PC-9 (cell line): Measurements from ENCODE around the gene TTLL7. TPM values are rescaled to one million over a fixed set of nuclear protein-coding genes. Genes with fewer than 3 reads are reported as not detected.

Source experiments
- BruUV-seq: library from RNA; stranded (reverse); fragments of 400-500 nt; replicated peaks from 2 replicates; lab custom pipeline; 2021; lab: Mats Ljungman, UMichigan
- CTCF ChIA-PET: fragments of 300-600 bp; sonication (Branson Sonifier 250); formaldehyde crosslinking; loops from one replicate; lab custom pipeline; 2022; ENCODE audit warnings: antibody characterized with exemption; lab: Charles Lee
- POLR2A ChIA-PET: fragments of 300-600 bp; sonication (Branson Sonifier 250); formaldehyde crosslinking; loops from one replicate; lab custom pipeline; 2022; ENCODE audit warnings: antibody characterized with exemption; ENCODE audit not compliant: unreplicated experiment; lab: Charles Lee
- DNase-seq, 2 experiments: peaks; one replicate each; pipeline versions ENCODE4 v3.0.0 to v3.0.0-alpha.2; 2015 to 2022; ENCODE audit warnings: mixed read lengths in 1 of 2
- H2AFZ ChIP-seq: fragments of 200-600 bp; sonication (generic); 2 replicates; pipeline ENCODE4 v1.8.1; 2017; ENCODE audit warnings: antibody characterized with exemption
- H3F3A ChIP-seq: fragments of 200-600 bp; sonication (generic); 2 replicates; pipeline ENCODE4 v1.8.1; 2017; ENCODE audit warnings: antibody characterized with exemption, mild to moderate bottlenecking, low read depth; ENCODE audit not compliant: insufficient read depth
- H3K27ac ChIP-seq: fragments of 200-600 bp; sonication (generic); 2 replicates; pipeline ENCODE4 v1.6.1; 2016; ENCODE audit warnings: mixed run types
- H3K27me3 ChIP-seq: fragments of 200-600 bp; sonication (generic); 2 replicates; pipeline ENCODE4 v1.6.1; 2016; ENCODE audit warnings: low read depth, mixed run types; ENCODE audit not compliant: insufficient read depth
- H3K36me3 ChIP-seq: fragments of 200-600 bp; sonication (generic); 2 replicates; pipeline ENCODE4 v1.6.1; 2016; ENCODE audit warnings: low read depth, mixed run types
- H3K4me1 ChIP-seq: fragments of 200-600 bp; sonication (generic); replicated peaks from 2 replicates; pipeline ENCODE4 v1.6.1; 2016; ENCODE audit warnings: mixed run types; ENCODE audit not compliant: insufficient read depth
- H3K4me2 ChIP-seq: fragments of 200-600 bp; sonication (generic); 2 replicates; pipeline ENCODE4 v1.6.1; 2017; ENCODE audit warnings: mixed run types
- H3K4me3 ChIP-seq: fragments of 200-600 bp; sonication (generic); 2 replicates; pipeline ENCODE4 v1.6.1; 2016; ENCODE audit warnings: mixed run types
- H3K79me2 ChIP-seq: fragments of 200-600 bp; sonication (generic); 2 replicates; pipeline ENCODE4 v1.6.1; 2017; ENCODE audit warnings: low read depth, mixed run types
- H3K9me2 ChIP-seq: fragments of 200-600 bp; sonication (generic); 2 replicates; pipeline ENCODE4 v1.8.1; 2017; ENCODE audit warnings: mild to moderate bottlenecking; ENCODE audit not compliant: insufficient read depth
- H3K9me3 ChIP-seq: fragments of 200-600 bp; sonication (generic); 2 replicates; pipeline ENCODE4 v1.8.1; 2016; ENCODE audit warnings: low read depth; ENCODE audit not compliant: insufficient read depth
- H4K20me1 ChIP-seq: fragments of 200-600 bp; sonication (generic); 2 replicates; pipeline ENCODE4 v1.8.1; 2017; ENCODE audit not compliant: insufficient read depth
- CTCF ChIP-seq: fragments of 200-600 bp; sonication (generic); conservative IDR thresholded peaks from 2 replicates; pipeline ENCODE4 v1.6.1; 2017; ENCODE audit warnings: mixed run types, antibody characterized with exemption, mild to moderate bottlenecking, moderate library complexity
- EZH2 ChIP-seq: fragments of 200-600 bp; sonication (generic); IDR thresholded peaks from 2 replicates; pipeline ENCODE4 v1.8.0; 2017; ENCODE audit warnings: antibody characterized with exemption, low read depth
- intact Hi-C: fragments of 100-400 bp; cut with micrococcal nuclease; formaldehyde crosslinking; loops from one replicate; pipeline ENCODE4 v1.10.0; 2022; ENCODE audit not compliant: unreplicated experiment
- total RNA-seq: library from RNA; stranded (reverse); gene quantifications from 2 replicates; pipeline ENCODE4 v1.2.3, GENCODE V29; 2021

TTLL7 gene
- total RNA-seq, 1 experiment from 2014 or later = 4.1 TPM

GRCh38 chr1:84021822-84022221 lies 22.9 kb upstream of the TTLL7 start:
- intact Hi-C loops = no loop called here
- ChIA-PET CTCF (no interaction called here), POLR2A (no interaction called here)
- Histone ChIP-seq H3K27me3 (no peaks in the 10 kb centered on the region), H3F3A (no peaks in the 10 kb centered on the region), H3K79me2 (no peaks in the 10 kb centered on the region), H3K4me1 (peaks cover 21% of the 10 kb centered on the region), H3K4me3 (no peak overlapping the region), H3K36me3 (no peaks in the 10 kb centered on the region), H3K27ac (no peak overlapping the region), H4K20me1 (no peaks in the 10 kb centered on the region), H3K4me2 (no peak overlapping the region), H2AFZ (no peak overlapping the region), H3K9me3 (no peaks in the 10 kb centered on the region), H3K9me2 (no peaks in the 10 kb centered on the region)
- DNase-seq = no peak
- TF ChIP-seq EZH2 (no peak), CTCF (no peak)
- no TSS peak for BruUV-seq

GRCh38 chr1:84020151-84020550 lies 21.2 kb upstream of the TTLL7 start:
- H3K9me2 ChIP-seq = no peaks in the 10 kb centered on the region
- H3K27ac ChIP-seq = 0 out of 2 replicates have a peak overlapping the region, but pooled peaks have one; percentile 16
- no peak for TF ChIP-seq CTCF
- no peak for TF ChIP-seq EZH2
- BruUV-seq = no TSS peak
- ChIA-PET POLR2A (no interaction called here), CTCF (no interaction called here)
- H3K79me2 ChIP-seq = no peaks in the 10 kb centered on the region
- H3K9me3 ChIP-seq = no peaks in the 10 kb centered on the region
- H3K4me1 ChIP-seq = peaks cover 21% of the 10 kb centered on the region
- H4K20me1 ChIP-seq = no peaks in the 10 kb centered on the region
- no peaks in the 10 kb centered on the region for H3F3A ChIP-seq
- intact Hi-C loops = no loop called here
- H2AFZ ChIP-seq = peak overlapping the region; percentile 10; the same call in 1 of the 2 replicates
- no peaks in the 10 kb centered on the region for H3K27me3 ChIP-seq
- H3K4me3 ChIP-seq = no peak overlapping the region
- no peaks in the 10 kb centered on the region for H3K36me3 ChIP-seq
- peak in 1 of 2 experiments; percentile 75 for DNase-seq
- H3K4me2 ChIP-seq = peak overlapping the region; percentile 18

- no TSS peak for BruUV-seq
- Histone ChIP-seq H3K9me2 (no peaks in the 10 kb centered on the region), H3K36me3 (no peaks in the 10 kb centered on the region), H3K27ac (no peak overlapping the region), H3K4me2 (peak overlapping the region; percentile 18; the same call in 1 of the 2 replicates), H3K27me3 (no peaks in the 10 kb centered on the region), H3K4me3 (no peak overlapping the region), H3K9me3 (no peaks in the 10 kb centered on the region), H3K4me1 (peaks cover 21% of the 10 kb centered on the region), H2AFZ (no peak overlapping the region), H3F3A (no peaks in the 10 kb centered on the region), H3K79me2 (no peaks in the 10 kb centered on the region), H4K20me1 (no peaks in the 10 kb centered on the region)
- no peak for DNase-seq
- ChIA-PET CTCF (no interaction called here), POLR2A (no interaction called here)
- intact Hi-C loops = no loop called here
- TF ChIP-seq CTCF (no peak), EZH2 (no peak)
Measured at GRCh38 chr1:84019217-84019616, 20.3 kb upstream of the TTLL7 start.
